ENCODE results near the gene FBXO42. TPM values are rescaled to one million over a fixed set of nuclear protein-coding genes. Genes with fewer than 3 reads are reported as not detected.

FBXO42 gene
- total and polyA plus RNA-seq, 4 donors, result 5.9 to 9.4 (median 6.5) TPM

DNA sequence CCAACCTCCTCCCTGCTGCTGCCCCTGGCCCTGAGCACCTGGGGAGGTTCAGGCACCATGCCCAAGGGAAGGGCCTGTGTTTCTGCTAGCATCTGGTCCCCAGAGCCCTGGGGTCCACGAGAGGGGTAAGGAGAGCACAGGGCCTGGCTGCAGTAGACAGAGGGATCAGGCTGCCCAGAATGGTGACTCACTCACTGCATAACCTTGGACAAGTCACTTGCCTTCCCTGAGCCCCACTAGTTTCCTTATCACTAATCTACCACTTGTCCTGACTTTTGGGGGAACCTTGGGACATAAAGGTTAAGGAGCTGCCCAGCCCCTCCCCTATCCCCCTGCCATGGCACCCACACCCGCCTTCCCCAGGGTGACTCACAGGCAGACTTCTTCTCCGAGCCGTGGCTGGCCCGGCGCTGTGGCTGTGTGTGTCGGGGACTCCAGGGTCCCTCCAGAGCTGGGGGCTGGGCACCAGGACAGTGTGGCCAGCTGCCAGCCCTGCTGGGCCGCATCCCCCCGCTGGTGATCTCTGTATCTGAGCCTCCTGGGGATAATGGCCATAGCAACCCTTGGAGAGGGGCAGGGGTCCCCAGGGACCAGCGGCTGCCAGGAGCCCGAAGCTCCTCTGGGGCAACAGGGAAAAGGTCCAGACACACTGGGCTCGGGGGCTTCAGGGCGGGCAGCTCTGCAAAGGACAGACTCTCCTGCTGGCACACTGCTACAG, 143.9 kb downstream of the FBXO42 start:
- H3K36me3 ChIP-seq (ENCODE audit: control insufficient read depth in 4 of 4, insufficient read depth in 3 of 4, low read depth in 1 of 4, low read length in 3 of 4), result no peaks in the 10 kb centered on the region
- no peak overlapping the region for H3K27ac ChIP-seq (ENCODE audit: low read depth in 1 of 2, low read length in 2 of 2)
- no peaks in the 10 kb centered on the region for H3K9me3 ChIP-seq (ENCODE audit: control insufficient read depth in 4 of 4, low read length in 3 of 4)
- no peak overlapping the region for H3K4me3 ChIP-seq (ENCODE audit: low read depth in 1 of 3, low read length in 3 of 3)
- no peak for DNase-seq (ENCODE audit: low spot score)
- H3K4me1 ChIP-seq (ENCODE audit: control insufficient read depth in 4 of 4, insufficient read depth in 4 of 4, low read length in 3 of 4), result peaks cover 0 to 7% (median under 1%) of the 10 kb centered on the region in 4 donors
- WGBS, result 90% methylated on average over 13 of the region's 13 CpGs
- H3K9ac ChIP-seq (ENCODE audit: low read depth in 1 of 2, low read length in 2 of 2), result no peak overlapping the region
- no peaks in the 10 kb centered on the region for H3K27me3 ChIP-seq (ENCODE audit: control insufficient read depth in 4 of 4, insufficient read depth in 4 of 4, low read length in 3 of 4)
- TF ChIP-seq FOXA2 (IDR thresholded peaks at IDR 0.05) (no peak), JUND (IDR thresholded peaks at IDR 0.05) (no peak), SP1 (IDR thresholded peaks at IDR 0.05) (no peak)
- TF ChIP-seq, protein P1, sequence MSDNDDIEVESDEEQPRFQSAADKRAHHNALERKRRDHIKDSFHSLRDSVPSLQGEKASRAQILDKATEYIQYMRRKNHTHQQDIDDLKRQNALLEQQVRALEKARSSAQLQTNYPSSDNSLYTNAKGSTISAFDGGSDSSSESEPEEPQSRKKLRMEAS (IDR thresholded peaks at IDR 0.05), result no peak

DNA sequence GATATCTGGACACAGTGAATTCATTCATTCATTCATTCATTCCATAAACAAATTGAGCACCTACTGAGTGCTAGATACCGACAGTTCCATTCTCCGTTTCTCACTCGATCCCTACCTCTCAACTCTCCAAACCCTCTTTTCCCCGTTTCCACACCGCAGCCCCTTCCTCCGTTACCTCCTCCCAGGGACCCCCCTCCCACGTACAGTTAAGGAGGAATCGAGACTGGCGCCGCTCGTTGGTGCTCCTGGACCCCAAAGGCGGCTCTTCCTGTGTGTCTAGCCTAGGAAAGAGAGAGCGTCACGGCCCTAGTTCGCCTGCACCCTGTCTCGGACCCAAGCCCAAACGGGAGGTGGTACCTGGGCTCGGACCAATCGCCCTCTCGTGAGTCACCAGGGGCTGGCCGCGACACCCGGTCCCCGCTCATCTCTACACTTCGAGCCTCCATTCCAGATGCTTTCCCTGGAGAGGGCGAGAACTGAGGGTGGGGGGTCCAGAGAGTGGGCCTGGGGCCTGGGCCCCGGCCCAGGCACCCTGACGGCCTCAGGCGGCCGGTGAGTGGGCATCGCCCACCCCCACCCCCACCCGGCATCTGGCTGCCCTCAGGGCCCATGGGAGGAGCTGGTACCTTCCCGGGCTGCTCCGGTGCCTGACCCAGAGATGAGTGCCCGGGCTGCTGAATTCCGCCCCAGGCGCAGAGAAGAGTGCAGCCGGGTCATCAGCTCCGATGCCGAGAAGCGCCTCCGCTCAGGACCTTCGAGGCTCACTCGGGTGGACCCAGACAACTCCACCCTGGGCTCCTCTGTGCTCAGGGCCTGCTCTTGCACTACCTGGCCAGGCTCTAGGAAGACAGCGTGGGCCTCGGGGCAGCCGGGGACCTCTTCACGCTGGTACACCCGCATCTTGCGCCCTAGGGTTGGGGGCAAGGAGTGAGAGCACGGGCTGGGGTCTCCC, 144.7 kb downstream of the FBXO42 start:
- H3K27ac ChIP-seq (ENCODE audit: low read depth in 1 of 2, low read length in 2 of 2), result peak overlapping the region; percentile 87 to 89
- H3K4me3 ChIP-seq (ENCODE audit: low read depth in 1 of 3, low read length in 3 of 3), result peak overlapping the region in 1 of 3 donors; percentile 57
- H3K27me3 ChIP-seq (ENCODE audit: control insufficient read depth in 4 of 4, insufficient read depth in 4 of 4, low read length in 3 of 4), result no peaks in the 10 kb centered on the region
- 79% methylated on average over 51 of the region's 51 CpGs for WGBS
- no peaks in the 10 kb centered on the region for H3K36me3 ChIP-seq (ENCODE audit: control insufficient read depth in 4 of 4, insufficient read depth in 3 of 4, low read depth in 1 of 4, low read length in 3 of 4)
- peaks cover 0 to 7% (median under 1%) of the 10 kb centered on the region in 4 donors for H3K4me1 ChIP-seq (ENCODE audit: control insufficient read depth in 4 of 4, insufficient read depth in 4 of 4, low read length in 3 of 4)
- H3K9ac ChIP-seq (ENCODE audit: low read depth in 1 of 2, low read length in 2 of 2), result peak overlapping the region in 1 of 2 donors; percentile 42
- TF ChIP-seq HNF4G (IDR thresholded peaks at IDR 0.05), result no peak
- no peaks in the 10 kb centered on the region for H3K9me3 ChIP-seq (ENCODE audit: control insufficient read depth in 4 of 4, low read length in 3 of 4)
- no peak for DNase-seq (ENCODE audit: low spot score)

DNA sequence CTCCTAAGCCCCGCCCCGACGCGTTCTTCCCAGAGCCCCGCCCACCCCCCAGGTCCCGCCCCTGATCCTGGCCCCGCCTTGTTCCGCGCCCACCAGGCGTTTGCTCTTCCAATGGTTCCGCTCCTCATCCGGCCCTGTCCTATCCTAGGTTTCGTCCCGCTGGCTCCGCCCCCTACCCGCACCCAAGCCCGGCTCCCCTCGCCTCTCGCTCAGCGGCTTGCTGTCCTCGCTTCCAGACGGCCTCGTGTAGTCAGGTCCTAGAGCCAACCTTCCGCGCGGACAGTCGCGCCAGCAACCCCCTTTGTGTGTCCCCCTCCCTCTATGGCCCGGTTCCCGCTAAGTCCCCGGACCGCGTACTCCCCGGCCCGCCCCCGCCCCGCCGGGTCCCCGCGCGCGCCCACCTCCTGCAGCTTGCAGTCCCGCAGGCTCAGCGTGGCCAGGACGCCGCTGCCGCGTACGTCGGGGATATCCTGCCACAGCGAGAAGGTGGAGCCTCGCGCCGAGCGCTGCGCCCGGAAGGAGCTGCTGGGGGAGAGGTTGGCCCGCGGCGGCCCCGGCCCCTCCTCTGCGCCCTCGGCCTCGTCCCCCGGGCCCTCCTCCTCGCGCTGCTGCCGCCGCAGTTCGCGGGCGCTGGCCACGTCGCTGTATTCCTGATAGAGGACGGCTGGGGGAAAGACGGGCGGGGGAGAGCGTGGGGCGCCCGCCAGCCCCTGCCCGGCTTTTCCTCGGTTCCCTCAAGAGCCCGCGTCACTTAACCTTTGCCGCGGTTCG, 145.5 kb downstream of the FBXO42 start:
- peak; percentile 95 for DNase-seq (ENCODE audit: low spot score)
- H3K27me3 ChIP-seq (ENCODE audit: control insufficient read depth in 4 of 4, insufficient read depth in 4 of 4, low read length in 3 of 4), result no peaks in the 10 kb centered on the region
- H3K36me3 ChIP-seq (ENCODE audit: control insufficient read depth in 4 of 4, insufficient read depth in 3 of 4, low read depth in 1 of 4, low read length in 3 of 4), result no peaks in the 10 kb centered on the region
- H3K4me1 ChIP-seq (ENCODE audit: control insufficient read depth in 4 of 4, insufficient read depth in 4 of 4, low read length in 3 of 4), result peaks cover 0 to 7% (median under 1%) of the 10 kb centered on the region in 4 donors
- peak overlapping the region in 1 of 2 donors; percentile 42 for H3K9ac ChIP-seq (ENCODE audit: low read depth in 1 of 2, low read length in 2 of 2)
- WGBS, result 4% methylated on average over 87 of the region's 87 CpGs
- H3K4me3 ChIP-seq (ENCODE audit: low read depth in 1 of 3, low read length in 3 of 3), result peak overlapping the region in 2 of 3 donors; percentile 32 to 57
- H3K27ac ChIP-seq (ENCODE audit: low read depth in 1 of 2, low read length in 2 of 2), result peak overlapping the region; percentile 87 to 89
- no peaks in the 10 kb centered on the region for H3K9me3 ChIP-seq (ENCODE audit: control insufficient read depth in 4 of 4, low read length in 3 of 4)
- TF ChIP-seq, protein P1 (IDR thresholded peaks at IDR 0.05), result no peak
- TF ChIP-seq HNF4A (conservative IDR thresholded peaks at IDR 0.05) (no peak), SP1 (IDR thresholded peaks at IDR 0.05) (peak; percentile 50), RAD21 (IDR thresholded peaks at IDR 0.05) (peak in 1 of 2 donors; percentile 14), RXRA (IDR thresholded peaks at IDR 0.05) (no peak), JUND (IDR thresholded peaks at IDR 0.05) (no peak), GABPA (IDR thresholded peaks at IDR 0.05 in 1 of 2, conservative IDR thresholded peaks at IDR 0.05 in 1 of 2) (peak in 1 of 2 donors; percentile 7), EGR1 (IDR thresholded peaks at IDR 0.05; ENCODE audit: low read depth in 2 of 2) (no peak), TAF1 (conservative IDR thresholded peaks at IDR 0.05) (no peak), NR2F2 (IDR thresholded peaks at IDR 0.05) (no peak), HNF4G (IDR thresholded peaks at IDR 0.05) (no peak), YY1 (IDR thresholded peaks at IDR 0.05) (peak; percentile 62), FOXA1 (IDR thresholded peaks at IDR 0.05) (no peak)
- TF ChIP-seq, protein P2, sequence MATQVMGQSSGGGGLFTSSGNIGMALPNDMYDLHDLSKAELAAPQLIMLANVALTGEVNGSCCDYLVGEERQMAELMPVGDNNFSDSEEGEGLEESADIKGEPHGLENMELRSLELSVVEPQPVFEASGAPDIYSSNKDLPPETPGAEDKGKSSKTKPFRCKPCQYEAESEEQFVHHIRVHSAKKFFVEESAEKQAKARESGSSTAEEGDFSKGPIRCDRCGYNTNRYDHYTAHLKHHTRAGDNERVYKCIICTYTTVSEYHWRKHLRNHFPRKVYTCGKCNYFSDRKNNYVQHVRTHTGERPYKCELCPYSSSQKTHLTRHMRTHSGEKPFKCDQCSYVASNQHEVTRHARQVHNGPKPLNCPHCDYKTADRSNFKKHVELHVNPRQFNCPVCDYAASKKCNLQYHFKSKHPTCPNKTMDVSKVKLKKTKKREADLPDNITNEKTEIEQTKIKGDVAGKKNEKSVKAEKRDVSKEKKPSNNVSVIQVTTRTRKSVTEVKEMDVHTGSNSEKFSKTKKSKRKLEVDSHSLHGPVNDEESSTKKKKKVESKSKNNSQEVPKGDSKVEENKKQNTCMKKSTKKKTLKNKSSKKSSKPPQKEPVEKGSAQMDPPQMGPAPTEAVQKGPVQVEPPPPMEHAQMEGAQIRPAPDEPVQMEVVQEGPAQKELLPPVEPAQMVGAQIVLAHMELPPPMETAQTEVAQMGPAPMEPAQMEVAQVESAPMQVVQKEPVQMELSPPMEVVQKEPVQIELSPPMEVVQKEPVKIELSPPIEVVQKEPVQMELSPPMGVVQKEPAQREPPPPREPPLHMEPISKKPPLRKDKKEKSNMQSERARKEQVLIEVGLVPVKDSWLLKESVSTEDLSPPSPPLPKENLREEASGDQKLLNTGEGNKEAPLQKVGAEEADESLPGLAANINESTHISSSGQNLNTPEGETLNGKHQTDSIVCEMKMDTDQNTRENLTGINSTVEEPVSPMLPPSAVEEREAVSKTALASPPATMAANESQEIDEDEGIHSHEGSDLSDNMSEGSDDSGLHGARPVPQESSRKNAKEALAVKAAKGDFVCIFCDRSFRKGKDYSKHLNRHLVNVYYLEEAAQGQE (IDR thresholded peaks at IDR 0.05), result peak; percentile 54
- TF ChIP-seq, protein P3, sequence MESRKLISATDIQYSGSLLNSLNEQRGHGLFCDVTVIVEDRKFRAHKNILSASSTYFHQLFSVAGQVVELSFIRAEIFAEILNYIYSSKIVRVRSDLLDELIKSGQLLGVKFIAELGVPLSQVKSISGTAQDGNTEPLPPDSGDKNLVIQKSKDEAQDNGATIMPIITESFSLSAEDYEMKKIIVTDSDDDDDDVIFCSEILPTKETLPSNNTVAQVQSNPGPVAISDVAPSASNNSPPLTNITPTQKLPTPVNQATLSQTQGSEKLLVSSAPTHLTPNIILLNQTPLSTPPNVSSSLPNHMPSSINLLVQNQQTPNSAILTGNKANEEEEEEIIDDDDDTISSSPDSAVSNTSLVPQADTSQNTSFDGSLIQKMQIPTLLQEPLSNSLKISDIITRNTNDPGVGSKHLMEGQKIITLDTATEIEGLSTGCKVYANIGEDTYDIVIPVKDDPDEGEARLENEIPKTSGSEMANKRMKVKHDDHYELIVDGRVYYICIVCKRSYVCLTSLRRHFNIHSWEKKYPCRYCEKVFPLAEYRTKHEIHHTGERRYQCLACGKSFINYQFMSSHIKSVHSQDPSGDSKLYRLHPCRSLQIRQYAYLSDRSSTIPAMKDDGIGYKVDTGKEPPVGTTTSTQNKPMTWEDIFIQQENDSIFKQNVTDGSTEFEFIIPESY (IDR thresholded peaks at IDR 0.05), result no peak
